ENCODE measurements around the gene RFFL.

RFFL gene

DNA sequence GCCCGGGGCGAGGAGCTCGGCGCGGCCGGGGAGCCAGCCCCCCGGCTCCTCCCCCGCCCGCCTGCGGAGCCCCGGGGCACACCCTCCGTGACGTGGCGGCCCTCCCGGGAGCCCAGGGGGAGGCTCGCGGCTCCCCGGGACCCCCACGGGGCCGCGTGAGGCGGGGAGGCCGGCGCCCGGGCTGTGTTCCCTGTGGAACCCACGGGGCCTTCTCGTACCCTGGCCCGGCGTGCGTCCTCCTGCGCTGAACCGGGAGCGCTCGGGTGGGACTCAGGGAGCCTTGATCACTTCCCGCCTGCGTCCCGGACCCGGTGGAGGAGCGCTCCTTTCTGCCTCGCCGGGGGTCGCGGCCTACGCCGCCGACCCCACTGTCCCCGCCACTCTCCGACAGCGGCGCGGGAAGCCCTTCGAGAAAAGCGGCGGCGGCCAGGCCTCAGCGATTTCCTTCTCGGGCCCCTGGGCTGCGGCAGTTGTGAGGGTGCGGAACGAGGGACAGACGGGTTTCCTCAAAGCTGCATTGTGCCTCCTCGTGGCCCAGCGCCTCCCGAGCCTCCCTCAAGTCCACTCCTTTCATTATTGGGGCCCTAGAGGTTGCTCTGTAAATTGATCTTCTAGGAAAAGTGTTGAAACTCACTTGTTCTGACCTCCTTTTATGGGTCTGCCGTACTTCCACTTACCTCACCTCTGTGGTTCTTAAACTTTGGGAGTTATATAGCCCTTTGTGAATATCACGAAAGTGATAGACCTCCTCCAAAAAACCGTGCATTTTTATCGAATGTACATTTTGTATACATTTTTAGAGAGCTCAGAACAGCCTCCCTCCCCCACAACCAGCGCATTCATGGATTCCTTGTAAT lies 82.6 kb downstream of the RFFL start (continued):
- TF ChIP-seq ZNF18 (tag by site-specific recombination; IDR thresholded peaks at IDR 0.05): no peak
- no peak for TF ChIP-seq ZNF266 (tag by site-specific recombination; IDR thresholded peaks at IDR 0.05; ENCODE audit: low read depth)
- peak; percentile 61 for TF ChIP-seq ZBTB11 (tag by site-specific recombination; conservative IDR thresholded peaks at IDR 0.05; ENCODE audit: low read depth)
- TF ChIP-seq ZNF544 (tag by site-specific recombination; IDR thresholded peaks at IDR 0.05): no peak
- TF ChIP-seq ZNF324 (tag by site-specific recombination; IDR thresholded peaks at IDR 0.05): no peak
- no peak for TF ChIP-seq ZFHX2 (tag by site-specific recombination; conservative IDR thresholded peaks at IDR 0.05)
- peak; percentile 61 for TF ChIP-seq ZEB2 (tag by site-specific recombination; IDR thresholded peaks at IDR 0.05)
- TF ChIP-seq ZNF404 (tag by site-specific recombination; IDR thresholded peaks at IDR 0.05): no peak
- TF ChIP-seq, protein P1, sequence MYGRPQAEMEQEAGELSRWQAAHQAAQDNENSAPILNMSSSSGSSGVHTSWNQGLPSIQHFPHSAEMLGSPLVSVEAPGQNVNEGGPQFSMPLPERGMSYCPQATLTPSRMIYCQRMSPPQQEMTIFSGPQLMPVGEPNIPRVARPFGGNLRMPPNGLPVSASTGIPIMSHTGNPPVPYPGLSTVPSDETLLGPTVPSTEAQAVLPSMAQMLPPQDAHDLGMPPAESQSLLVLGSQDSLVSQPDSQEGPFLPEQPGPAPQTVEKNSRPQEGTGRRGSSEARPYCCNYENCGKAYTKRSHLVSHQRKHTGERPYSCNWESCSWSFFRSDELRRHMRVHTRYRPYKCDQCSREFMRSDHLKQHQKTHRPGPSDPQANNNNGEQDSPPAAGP (tag by site-specific recombination; IDR thresholded peaks at IDR 0.05): no peak; the same call in 1 of the 2 replicates
- TF ChIP-seq ZFP3 (tag by site-specific recombination; IDR thresholded peaks at IDR 0.05; ENCODE audit: low read depth): no peak; the same call in 1 of the 2 replicates
- TF ChIP-seq ZNF433 (tag by site-specific recombination; IDR thresholded peaks at IDR 0.05; ENCODE audit: low read depth): no peak
- no peak for TF ChIP-seq ZNF24 (tag by site-specific recombination; IDR thresholded peaks at IDR 0.05)
- TF ChIP-seq ZNF621 (tag by site-specific recombination; IDR thresholded peaks at IDR 0.05): no peak
- TF ChIP-seq KLF8 (tag by site-specific recombination; IDR thresholded peaks at IDR 0.05): peak; percentile 58; the same call in 1 of the 2 replicates
- no peak for TF ChIP-seq ZNF311 (tag by site-specific recombination; IDR thresholded peaks at IDR 0.05; ENCODE audit: borderline replicate concordance)
- no peak for TF ChIP-seq TRIM28 (IDR thresholded peaks at IDR 0.05; ENCODE audit: borderline replicate concordance, low read length)
- no peak for TF ChIP-seq ZNF202 (tag by site-specific recombination; IDR thresholded peaks at IDR 0.05; ENCODE audit: borderline replicate concordance)
- no peak for TF ChIP-seq ZNF473 (tag by site-specific recombination; IDR thresholded peaks at IDR 0.05)
- no peak for TF ChIP-seq GLI4 (tag by site-specific recombination; IDR thresholded peaks at IDR 0.05)
- no peak for TF ChIP-seq ZNF174 (tag by site-specific recombination; IDR thresholded peaks at IDR 0.05)
- TF ChIP-seq ZNF521 (tag by site-specific recombination; IDR thresholded peaks at IDR 0.05): no peak
- no peak for TF ChIP-seq MEIS1 (CRISPR knock-in tag; IDR thresholded peaks at IDR 0.05; ENCODE audit: borderline replicate concordance)
- no peak for TF ChIP-seq ZFP41 (tag by site-specific recombination; IDR thresholded peaks at IDR 0.05; ENCODE audit: borderline replicate concordance)
- no peak for TF ChIP-seq FEZF1 (tag by site-specific recombination; IDR thresholded peaks at IDR 0.05)
- no peak for TF ChIP-seq ZNF114 (tag by site-specific recombination; IDR thresholded peaks at IDR 0.05)
- TF ChIP-seq ZNF248 (tag by site-specific recombination; IDR thresholded peaks at IDR 0.05): no peak
- TF ChIP-seq ZNF549 (tag by site-specific recombination; IDR thresholded peaks at IDR 0.05): no peak
- TF ChIP-seq ZNF639 (tag by site-specific recombination; IDR thresholded peaks at IDR 0.05): no peak
- no peak for TF ChIP-seq ZNF26 (tag by site-specific recombination; IDR thresholded peaks at IDR 0.05)
